Measurements from ENCODE around the gene RB1.

RB1 gene

DNA sequence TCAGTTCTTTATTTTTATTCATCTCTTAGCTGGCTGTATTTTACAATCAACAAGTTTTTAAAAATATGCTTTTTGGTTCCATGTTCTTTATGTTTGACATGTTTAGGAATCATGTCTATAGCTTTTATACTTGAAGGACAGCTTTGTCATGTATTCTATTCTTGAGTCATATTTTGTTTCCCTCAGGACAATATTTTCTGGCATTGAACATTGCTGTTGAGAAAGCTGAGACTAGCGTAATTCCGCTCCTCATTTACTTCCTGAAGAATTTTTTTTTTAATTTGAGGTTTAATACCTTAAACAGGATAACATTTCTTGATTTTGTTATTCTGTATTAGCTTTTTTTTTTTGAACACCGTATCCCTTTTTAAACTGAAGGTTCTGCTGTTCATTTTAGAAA, 53.2 kb downstream of the RB1 start:
- DNase-seq, result no peak

DNA sequence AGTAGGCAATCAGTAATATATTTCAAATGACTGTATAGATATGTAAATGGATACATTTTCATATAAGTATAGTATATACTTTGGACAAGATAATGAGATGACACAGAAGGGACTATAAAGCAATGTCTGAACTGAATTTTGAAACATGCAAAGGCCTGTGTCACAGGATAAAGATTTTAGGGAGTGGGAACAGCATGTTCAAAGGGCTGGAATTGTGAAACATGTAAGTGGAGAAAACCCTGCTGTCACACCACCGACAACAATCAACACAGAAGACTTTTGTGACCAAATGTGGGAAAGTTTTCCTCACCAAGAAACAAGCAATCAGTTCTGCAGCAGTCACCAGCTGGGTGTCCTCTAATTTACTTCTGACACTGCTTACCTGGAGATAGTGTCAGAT, 66.4 kb downstream of the RB1 start:
- no peak for DNase-seq

DNA sequence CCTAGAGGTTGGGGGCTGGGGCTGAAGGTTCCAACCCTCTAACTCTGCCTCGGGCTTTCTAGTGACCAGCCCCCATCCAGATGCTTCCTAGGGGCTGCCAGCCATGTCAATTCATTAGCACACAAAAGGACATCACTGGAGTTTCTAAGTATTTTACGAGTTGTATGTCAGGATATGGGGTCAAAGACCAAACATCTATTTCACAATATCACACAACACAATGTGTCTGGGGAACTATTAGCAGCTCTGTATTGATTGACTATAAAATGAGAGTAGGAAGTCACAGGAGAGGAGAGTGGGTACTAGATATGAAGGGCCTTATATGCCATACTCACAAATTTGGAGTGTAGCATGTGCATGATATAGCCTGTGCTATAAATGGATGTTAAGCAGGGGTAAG, 67.3 kb downstream of the RB1 start:
- no peak for DNase-seq

DNA sequence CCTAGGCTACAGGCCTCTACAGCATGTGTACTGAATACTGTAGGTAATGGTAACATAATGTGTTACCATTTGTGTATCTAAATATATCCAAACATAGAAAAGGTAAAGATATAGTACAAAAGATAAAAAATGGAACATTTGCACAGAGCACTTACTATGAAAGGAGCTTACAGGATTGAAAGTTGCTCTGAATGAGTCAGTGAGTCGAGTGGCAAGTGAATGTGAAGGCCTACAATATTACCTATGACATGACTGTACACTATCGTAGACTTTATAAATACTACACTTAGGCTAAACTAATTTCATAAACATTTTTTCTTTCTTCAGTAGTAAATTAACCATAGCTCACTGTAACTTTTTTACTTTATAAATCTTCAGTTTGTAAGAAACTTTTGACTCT, 74.3 kb downstream of the RB1 start:
- no peak for DNase-seq

DNA sequence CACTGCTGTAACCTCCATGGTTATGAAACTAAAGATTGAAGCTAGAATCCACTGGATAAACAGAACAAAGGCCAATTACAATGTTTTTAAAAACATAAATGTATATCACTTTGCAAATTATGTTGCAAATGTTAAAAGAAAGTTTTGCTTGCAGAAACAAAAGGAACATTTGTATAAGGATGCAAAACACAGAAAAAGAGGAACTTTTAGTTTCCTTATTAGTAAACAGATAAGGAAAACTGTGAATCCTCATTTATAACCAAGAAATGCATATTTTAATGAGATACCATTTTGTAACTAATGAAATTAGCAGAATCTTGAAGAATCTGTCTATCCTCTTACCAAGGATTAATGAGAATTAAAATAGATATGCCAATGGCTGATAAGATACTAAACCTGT, 77.0 kb downstream of the RB1 start:
- no peak for DNase-seq

DNA sequence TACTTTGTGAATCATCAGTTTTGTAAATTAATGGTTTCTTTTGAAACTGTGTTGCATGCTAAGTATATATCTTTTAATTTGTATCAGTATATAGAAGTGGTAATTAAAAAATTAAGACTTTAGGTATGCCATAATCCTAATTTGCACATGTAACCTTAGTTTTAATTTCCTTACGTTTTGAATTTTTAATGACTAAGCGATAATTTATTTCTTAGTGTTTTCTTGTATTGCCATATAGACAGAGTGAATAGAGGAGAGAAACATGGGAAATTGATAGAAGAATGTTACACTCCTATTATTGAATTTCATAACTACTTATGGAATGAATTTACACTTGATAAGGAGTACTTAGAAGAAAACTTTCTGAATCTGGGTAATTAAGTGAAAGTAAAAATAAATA, 79.8 kb downstream of the RB1 start:
- no peak for DNase-seq

DNA sequence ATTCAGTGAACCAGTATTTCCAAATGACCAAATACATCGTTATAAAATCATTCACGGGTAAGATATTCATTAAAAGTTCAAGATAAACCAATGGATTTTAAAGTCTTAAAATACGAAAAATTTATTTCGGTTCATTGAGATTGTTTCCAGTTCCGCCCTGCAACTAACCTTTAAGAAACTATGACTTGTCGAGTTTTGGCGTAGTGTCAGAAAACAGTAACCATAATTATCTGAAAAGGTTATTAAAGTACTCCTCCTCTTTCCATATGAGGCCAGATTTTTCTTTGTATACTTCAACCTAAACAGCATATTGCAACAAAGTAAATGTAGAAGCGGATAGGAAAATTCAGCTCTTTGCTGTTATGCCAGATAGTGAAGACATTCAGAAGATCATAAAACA, 83.3 kb downstream of the RB1 start:
- no peak for DNase-seq

DNA sequence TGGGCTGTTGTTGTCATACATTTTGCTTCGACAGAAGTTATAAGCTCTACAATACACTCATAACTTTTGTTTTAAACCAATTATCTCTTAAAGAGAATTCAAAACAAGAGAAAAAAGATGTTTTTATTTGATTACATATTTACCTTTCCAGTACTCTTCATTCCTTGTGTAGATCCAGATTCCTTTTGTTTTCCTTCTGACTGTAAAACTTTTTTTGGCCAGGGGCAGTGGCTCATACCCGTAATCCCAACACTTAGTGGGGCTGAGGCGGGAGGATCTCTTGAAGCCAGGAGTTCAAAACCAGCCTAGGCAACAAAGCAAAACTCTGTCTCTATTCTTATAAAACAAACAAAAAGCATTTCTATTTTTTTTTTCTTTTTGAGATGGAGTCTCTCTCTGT, 87.7 kb downstream of the RB1 start:
- no peak for DNase-seq

DNA sequence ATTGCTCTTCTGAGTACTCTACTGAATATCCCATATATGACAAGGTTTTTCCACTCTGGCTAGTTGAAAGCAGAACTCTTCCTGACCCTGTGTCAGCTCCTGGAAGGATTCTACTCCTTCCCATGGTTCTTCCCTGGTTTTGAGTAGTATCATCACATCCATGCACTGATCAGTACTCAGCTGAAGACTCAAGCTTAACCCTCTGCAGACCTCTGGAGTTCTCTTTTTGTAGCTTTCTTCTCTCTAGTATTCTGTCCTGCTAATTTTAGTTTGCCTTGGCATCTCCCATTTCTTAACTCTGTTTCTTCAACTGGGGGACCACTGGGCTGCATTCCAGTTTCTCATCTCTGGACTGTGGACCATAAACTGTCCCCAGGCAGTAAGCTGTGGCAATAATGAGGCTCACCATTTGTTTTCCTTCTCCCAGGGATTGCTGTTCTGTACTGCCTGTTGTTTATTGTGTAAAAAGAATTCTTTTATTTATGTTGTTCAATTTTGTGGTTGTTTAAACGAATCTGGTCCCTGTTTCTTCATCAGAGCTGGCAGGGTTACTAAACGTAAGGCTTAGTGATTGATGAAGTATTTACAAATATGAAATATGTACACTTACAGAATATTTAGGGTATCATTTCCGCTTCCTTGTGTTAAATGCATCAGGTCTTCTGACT, 89.6 kb downstream of the RB1 start:
- DNase-seq, result no peak

DNA sequence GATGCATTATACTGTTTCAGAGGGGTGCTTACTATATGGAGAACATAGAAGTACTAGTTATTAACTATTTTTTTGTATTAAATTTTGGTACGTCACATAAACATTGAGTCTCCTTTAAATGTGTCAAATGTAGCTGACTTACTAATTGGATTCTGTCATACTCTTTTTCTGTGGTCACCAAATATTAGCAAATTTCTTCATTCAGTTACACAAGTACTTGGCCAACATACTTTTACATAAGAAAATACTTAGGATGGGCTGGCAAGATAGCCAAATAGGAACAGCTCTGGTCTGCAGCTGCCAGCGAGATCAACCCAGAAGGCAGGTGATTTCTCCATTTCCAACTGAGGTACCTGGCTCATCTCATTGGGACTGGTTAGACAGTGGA, 90.1 kb downstream of the RB1 start:
- no peak for DNase-seq

DNA sequence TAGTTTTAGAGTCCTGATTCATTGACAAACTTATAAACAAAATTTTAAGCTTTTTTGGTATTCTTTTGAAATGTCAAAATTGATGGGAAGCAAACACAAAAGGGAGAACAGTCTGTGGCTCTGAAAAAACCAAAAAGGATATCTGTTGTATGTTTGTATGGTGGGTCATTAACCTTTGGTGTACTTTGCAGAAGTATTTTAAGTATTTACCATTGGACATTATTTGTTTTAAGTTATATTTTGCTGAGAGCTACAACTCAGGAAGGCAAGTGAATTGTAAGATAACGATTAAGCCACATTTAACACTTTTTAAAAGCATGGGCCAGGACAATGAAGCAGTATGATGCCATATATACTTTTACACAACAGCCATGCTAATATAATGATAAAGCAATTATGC, 94.2 kb downstream of the RB1 start:
- DNase-seq, result no peak

DNA sequence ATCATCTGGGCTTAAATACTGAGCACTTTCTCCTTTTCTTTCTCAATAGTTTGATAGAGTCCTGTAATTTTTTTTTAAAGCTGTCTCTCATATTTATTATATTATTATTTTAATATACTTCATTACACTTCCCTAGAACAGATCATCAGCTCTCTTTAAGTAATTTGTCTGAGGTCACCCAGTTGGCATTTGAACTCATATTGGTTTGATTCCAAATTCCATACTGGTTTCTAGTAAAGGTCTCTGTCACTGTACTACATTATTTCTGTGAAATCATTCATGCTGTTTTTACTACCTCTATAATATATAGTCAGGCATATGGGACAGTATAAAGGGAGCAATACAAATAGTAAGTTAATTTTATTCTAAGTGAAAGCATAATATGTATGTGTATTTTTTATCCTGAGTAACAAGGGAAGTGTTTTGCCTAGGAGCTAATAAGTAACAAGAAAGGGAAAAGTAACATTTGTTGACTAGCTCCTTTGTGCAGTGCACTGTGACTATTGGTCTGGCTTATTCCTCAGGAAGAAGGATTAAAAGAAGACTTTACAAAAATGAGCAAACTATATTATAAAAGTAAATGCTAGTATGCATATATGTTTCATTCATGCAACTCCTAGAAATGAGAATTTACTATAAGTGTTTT, 95.0 kb downstream of the RB1 start:
- no peak for DNase-seq

DNA sequence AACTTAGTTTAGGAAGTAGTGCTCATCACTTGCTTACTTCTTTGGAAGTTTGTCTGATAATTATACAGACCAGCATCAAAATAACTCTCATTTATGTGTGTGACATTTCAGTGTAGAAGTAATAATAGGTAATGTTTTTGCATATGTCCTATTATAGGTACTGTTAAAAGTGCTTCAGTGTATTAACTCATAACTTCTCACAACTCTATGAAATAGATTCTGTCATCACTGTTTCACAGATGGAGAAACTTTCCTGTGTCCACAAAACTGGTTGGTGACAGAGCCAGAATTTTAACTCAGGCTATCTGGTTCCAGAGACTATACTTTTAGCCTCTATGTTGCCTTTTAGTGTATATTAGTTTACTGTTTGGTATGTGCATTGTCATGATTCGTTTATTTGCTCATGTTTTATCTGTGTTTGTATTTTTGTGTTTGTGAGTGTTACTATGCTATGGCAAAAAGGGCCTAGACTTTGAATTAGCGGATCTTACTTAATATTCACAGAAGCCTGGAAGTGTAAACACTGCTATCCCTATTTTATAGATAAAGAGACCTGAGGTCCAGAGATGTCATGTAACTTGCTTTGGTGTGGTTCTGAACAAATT, 96.6 kb downstream of the RB1 start:
- DNase-seq, result no peak

DNA sequence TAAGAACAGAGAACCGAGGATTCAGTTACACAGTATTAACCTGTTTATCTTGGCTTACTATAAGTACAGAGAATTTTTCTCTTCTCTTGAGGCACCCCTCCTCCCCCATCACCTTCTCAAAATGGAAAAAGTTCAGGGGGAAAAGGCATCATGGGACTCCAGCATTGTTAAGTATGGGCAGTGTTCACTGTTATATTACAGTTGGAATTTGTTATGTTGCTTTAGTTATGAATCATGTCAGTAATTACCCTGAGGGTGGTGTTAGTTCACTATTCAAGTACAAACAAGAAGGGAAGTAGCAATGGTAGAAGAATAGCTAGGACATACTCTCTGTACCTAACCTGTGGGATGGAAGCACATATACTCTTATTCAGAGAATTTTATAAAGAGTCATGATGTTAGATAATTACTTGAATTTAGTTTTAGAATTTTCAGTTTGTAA, 97.3 kb downstream of the RB1 start:
- no peak for DNase-seq

DNA sequence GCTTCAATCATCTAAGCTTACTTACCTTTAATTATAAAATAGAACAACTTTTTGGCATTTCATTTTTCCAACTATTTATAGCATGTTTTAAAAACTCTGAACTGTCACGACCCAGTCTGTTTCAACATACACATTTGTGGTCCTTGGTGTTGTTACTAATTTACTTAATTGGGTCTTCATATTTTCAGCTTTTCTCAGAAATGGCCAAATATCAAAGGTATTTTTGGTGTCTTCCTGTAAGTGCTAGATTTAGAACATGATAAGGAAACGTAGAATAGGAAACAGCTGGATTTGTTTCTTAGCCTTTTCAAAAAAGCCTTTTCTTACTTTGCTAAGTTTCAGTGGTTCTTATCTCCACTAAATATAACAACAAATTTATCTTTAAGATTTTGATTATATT, 97.9 kb downstream of the RB1 start:
- DNase-seq, result no peak

DNA sequence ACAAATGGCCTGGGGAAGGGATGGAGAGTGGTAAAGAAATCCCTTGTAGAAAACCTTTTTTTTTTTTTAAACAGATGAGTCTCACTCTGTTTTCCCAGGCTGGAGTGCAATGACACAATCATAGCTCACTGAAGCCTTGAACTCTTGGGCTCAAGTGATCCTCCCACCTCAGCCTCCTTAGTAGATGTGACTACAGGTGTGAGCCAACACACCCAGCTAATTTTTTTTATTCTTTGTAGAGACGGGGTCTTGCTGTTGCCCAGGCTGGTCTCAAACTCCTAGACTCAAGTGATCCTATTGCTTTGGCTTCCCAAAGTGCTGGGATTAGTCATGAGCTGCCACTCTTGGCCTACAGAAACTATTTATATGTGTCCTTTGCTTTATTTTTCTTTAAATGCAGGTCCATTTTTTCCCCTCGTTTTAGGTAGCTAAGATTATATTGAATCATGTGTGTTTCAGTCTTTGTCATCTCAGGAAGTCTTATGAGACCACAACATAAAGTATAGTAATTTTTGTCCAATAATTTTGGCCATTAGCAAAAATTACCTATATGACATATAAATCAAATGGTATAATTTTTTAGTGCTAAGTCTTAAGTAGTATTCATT, 98.9 kb downstream of the RB1 start:
- no peak for DNase-seq

DNA sequence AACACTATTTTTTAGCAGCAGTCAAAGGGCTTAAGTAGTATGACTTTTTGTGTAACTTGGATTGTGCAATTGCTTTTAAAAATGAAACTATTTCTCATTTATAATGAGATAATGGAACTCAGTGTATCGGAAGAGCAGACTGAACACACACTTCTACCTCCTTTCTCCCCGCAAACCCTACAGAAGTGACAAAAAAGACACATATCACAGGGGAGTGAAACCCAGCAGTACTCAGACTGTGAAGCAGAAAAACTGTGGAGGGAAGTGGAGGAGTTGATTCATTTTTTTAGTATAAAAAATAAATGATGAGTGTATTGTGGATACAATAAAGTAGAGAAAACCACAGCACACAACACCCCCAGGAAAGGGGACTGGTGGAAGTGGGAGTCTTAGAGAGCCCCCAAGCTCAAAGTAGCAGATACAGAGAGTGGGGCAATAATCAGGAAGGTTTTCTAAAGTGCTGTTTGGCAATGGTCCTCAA, 99.6 kb downstream of the RB1 start:
- DNase-seq, result no peak

DNA sequence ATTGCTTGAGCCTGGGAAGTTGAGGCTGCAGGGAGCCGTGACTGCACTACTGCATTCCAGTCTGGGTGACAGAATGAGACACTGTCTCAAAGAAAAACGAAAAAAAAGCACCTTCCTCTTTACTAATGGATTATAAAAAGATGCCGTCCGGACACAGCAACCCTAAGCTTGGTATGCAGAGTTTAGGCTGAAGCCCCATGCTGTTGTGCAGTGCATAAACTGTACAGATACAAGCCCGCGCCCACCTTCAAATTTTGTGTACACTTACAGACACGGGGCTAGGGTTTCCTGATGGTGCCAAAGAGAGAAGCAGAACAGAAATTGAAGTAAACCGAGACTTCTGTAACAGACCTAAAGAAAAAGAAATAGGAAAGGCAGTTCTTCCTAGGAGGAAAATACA, 100.4 kb downstream of the RB1 start:
- DNase-seq, result no peak

DNA sequence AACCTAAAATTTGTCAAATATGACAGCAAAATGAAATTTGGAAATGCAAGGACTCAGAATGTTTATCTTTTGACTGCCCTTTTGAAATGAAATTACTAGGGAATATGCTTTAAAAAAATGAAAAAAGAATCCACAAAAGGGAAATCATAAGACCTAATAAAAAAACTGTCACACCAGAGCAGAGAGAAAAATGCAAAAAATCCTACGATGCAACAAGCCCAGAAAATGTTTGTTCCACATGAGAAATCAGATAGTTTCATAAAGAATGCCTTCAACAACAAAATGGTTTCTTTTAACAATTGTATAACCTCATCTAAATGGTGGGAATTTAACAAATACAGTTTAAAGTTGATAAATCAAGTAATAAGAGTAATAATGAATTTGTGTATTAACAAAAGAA, 101.4 kb downstream of the RB1 start:
- no peak for DNase-seq

DNA sequence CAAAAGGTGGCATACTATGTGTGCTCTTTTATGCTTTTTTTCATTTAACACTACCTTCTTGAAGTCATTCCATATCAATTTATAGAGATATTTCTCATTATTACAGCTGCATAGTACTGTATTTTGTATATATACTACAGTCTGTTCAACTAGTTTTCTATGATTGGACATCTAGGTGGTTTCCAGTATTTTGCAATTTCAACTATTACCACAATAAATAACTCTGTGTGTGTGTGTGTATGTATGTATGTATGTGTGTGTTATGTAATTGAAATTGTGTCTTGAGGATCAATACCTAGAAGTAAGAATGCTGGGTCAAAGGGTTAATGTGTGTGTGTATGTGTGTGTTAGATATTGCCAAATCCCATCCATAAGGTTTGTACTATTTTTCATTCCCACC, 102.3 kb downstream of the RB1 start:
- DNase-seq, result no peak

DNA sequence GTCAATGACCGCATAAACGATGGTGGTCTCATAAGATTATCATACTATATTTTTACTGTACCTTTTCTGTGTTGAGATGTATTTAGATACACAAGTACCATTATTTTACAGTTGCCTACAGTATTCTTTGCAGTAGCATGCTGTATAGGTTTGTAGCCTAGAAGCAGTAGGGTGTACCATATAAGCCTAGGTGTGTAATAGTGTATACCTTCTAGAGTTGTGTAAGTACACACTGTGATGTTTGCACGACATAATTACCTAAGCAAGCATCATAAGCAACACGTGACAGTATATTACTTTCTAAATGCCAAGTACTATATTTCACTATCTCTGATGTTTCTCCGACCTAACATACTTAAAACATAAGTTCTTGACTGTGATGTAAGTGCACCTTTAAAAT, 106.6 kb downstream of the RB1 start:
- no peak for DNase-seq

DNA sequence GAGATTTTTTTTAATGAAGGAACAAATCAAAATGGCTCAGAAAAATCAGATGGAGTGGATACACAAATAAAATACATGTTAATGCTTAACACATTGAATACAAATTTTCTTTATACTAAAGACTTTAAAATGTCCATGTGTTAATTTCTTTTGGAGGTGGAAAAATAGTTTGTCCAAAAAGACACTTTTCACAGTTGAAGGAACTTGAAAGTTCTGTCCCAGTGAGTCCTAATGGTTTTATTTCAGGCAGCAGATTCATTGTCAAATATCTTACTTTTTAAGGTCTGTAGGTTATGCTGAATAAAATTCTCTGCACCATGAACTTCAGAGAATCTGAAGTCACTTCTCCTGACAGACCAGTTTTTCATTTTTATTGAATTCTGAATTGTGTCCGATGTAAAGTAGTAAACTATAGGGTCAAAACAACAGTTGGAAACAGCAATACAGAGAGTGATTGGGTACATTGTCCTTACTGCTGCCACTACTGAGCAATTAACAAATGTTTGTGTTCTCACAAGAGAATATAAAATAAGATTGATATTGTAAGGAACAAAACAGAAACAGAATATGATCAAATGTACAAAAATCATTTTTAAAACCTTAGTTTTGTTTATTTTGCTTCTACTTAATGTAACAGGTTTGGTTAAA, 107.7 kb downstream of the RB1 start:
- no peak for DNase-seq

DNA sequence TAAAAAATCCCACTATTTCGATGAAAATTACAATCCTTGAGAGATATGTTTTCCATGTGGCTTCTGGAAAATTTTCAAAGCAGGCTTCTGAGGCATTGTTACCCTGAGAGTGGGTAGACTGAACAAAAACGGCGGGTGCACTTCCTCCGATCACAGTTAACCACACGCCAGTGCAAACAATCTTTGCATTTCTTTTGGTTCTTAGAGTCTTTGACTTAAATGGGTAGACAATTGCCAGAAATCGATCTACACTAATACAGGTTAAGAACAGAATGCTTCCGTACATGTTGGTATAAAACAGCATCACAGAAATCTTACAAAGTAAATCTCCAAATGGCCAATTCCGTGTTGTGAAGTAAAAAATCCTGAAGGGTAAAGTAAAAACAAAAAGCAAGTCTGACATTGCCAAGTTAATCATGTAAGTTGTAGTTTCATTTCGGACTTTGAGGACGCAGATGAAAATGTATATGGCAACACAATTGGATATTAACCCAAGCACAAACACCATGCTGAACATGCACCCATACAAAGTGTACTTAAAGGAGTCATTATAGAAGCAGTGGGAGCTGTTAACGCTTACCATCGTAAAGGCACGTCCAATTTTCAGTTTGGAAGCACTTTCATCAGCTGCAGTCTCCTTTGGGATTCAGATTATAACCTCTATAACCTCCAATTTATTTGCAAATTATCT, 108.4 kb downstream of the RB1 start:
- peak in 1 of 2 experiments; percentile 10 for DNase-seq

Data from NCI-H1930 (cell line).